Ovary (tissue), 3 donors: ENCODE data around the gene CAMK2D.

ENCODE experiments used
- CTCF ChIP-seq, 3 donors: fragments of 450-650 bp in 2 of 3; fragments of 200-600 bp in 1 of 3; IDR thresholded peaks; one replicate each; pipeline versions ENCODE4 v1.5.1 to v1.8.0; 2016 to 2022; ENCODE audit warnings: antibody characterized with exemption in 3 of 3, mild to moderate bottlenecking in 1 of 3
- POLR2A ChIP-seq: fragments of 450-650 bp; IDR thresholded peaks from one replicate; pipeline ENCODE4 v1.6.1; 2017; ENCODE audit warnings: antibody characterized with exemption, mild to moderate bottlenecking, moderate library complexity
- donor health status: DM: no; HTN: no; CAD: no.

- no peak for TF ChIP-seq POLR2A
- TF ChIP-seq CTCF (IDR thresholded peaks at IDR 0.05), result no peak
Observed at GRCh38 chr4:113758372-113758771, 3.2 kb downstream of the CAMK2D start.
